HG03378 (cell line): ENCODE results near the gene ERGIC1.
"Not testable (repeated sequence)": the region's sequence is repeated elsewhere in the genome, so short reads cannot be mapped to it uniquely, and the experiment has no call there.

Experiments used
- ATAC-seq: cut with Tn5 transposase; IDR thresholded peaks from one replicate; pipeline ENCODE4 v1.9.1; 2021; ENCODE audit warnings: mild to moderate bottlenecking, moderate library complexity; ENCODE audit not compliant: unreplicated experiment

Gene ERGIC1

DNA sequence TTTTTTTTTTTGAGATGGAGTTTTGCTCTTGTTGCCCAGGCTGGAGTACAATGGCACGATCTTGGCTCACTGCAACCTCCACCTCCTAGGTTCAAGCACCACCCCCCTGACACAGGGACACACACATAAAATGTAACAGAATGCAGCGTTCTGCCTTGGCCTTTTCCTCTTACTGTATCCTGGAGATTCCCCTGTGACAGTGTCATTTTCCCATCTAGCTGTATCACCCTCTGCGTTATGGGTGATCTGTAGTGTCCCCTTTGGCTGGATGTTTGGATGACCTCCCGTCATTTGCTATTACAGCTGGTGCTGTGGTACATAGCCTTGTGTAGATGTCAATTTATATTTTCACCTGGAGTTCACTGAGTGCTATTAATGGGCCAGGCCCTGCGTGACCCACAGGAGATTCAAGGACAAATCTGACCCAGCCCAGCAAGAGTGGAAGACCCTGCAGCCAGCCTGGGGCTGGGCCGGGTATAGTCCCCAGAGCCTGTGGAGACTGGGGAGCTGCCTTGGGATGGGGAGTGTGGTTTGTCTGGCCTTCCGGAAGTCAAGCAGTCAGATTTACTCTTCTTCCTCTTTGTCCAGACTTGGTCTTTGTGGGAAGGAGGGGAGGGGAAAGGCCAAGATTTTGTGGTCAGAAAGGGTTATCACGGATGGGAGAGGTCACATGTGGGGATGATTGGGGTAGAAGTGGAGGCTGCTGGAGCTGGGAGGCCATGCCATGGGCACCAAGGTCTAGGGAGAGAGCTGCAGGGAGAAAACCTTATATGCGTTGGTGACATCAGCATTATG lies 43.6 kb downstream of the ERGIC1 start:
- ATAC-seq, result no peak

DNA sequence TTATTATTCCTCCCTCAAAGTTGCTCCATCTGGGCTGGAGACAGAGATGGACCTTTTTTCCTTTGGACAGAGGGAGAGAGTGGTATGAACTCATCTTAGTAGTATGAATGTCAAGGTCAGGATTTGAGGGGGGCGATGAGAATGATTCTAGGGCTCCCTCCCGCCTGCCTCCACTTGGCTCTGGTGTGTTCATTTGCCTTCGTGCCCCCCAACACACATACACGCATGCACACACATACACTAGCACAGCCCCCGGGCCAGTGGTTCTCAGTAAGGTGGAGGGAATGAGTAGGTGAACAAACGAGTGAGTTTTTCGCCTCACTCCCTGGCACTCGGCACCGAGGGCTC lies 44.5 kb downstream of the ERGIC1 start:
- no peak for ATAC-seq

DNA sequence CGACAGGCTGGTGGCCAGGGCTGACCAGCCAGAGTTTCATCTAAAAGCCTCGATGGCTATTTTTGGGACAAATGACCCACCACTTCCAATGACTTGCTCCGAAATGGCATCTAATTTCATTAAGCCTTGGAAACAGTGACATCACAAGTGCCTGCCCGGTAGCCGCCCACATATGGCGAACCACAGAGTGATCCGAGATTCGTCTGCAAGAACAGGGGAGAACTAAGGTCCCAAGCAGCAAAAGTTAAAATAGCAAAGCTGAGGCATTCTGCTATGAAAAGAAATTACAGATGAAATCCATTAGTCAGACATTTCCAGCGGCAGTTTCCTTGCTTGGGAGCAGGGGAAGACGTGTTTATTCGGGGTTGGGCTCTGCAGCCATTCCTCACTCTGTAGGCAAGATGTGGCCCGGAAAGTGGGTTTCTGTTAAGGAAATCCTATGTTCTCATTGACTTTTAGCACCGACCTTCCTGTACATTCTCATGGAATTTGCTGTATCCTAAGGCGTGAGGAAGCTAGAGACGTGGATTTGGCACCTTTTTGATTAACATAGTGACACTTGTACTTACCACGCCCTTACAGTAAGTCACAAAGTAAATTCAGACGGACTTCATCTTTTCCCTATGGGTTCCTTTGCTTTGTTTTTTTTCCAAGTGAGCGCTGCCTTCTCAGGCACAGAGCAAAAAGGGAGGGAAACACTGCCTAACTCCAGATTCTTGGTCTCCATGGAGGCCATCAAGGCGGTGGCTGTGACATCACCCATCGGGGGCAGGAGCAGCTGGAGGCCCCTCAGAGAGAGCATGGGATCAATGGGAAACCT lies 45.1 kb downstream of the ERGIC1 start:
- ATAC-seq, result no peak

DNA sequence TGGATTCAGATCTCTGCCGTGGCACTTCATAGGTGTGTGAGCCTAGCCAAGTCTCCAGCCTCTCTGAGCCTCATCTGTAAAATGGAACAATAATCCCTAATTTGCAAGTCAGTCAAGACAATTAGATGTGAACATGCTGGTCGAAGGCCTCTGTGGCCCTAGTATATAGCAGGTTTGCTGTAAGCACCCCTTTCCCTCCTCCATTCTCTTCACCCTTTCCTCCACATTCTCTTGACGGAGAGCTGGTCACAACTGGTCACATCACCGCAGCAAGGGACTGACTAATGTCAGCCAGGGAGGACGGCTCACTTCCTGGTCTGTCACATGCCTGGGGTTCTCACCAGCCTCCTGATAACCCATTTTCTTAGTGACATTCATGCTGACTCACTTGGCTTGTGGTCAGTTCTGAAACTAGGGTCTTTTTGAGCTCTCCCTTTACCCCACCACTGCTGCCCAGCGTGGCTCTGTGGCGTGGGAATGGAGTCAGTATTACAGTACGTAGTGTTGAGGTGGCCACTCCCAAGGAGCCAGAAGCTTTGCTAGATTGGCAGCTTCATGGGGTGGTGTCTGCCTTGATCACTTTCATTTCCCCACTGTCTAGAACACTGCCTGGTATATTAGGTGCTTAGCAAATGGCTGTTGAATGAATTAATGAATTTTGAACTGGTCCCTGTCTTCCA lies 47.8 kb downstream of the ERGIC1 start:
- ATAC-seq, result peak; percentile 76

DNA sequence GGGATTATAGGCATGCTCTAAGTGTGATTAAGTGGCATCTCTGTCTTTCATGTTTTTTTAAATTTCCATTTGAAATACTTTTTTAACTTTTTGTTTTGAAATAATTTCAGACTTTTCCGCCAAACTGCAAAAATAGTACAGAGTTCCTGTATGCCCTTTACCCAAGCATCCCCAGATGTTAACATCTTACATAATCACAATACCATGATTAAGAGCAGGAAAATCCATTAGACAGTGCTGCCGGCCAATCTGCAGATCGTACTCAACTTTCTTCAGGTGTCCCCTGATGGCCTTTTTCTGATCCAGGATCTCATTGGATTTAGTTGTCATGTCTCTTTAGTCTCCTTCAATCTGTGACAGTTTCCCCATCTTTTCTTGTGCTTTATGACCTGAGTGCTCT lies 49.0 kb downstream of the ERGIC1 start:
- ATAC-seq, result no peak

DNA sequence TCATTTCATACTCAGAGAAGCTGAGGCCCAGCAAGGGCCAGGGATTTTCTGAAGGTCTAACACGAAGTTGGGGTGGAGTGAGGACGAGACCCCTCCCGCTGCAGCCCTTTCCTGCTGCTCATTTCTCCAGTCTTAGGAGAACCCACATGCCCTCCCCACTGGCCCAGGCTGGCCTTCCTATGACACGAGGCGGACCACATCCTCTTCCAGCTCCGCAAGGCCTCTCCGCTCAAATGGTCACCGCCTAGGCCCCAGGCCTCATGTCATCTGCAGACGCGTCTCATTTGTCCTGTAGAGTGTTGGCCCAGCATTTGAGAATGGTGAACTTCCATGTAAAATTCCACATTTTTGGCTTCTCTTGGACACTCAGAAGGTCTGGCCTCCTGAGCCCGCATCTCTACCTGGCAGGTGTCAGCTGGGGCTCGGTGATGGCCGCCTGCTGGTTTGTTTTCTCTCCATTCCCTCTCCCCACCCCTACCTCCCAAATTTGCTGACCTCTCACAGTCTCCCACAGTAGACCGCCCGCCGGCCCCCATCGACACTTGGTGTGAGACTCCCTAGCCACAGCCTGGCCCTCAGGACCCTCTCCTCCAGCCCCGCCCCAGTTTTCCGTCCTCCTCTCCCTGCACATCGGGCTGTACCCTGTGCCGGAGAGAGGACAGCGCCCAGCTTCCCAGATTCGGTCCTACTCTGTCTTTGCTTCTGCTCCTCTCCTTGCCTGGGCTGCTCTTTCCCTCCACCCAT lies 51.7 kb downstream of the ERGIC1 start:
- ATAC-seq, result no peak

DNA sequence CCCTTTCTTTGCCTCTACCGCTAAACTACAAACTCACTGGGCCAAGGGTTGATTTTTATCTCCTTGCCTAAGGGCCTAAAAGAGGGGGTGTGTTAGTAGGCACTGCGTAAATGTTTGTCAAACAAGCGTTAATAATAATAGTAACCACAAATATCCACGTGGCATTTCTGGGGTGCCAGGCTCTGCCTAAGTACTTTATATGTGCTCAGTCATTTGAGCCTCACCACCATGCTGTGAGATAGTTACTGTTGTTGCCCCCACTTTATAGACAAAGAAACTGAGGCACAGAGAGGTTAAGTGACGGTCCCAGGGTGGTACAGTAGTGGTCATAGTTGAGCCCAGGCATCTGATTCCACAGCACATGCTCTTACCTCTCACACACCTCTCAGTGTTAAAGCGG lies 52.4 kb downstream of the ERGIC1 start:
- ATAC-seq, result no peak

DNA sequence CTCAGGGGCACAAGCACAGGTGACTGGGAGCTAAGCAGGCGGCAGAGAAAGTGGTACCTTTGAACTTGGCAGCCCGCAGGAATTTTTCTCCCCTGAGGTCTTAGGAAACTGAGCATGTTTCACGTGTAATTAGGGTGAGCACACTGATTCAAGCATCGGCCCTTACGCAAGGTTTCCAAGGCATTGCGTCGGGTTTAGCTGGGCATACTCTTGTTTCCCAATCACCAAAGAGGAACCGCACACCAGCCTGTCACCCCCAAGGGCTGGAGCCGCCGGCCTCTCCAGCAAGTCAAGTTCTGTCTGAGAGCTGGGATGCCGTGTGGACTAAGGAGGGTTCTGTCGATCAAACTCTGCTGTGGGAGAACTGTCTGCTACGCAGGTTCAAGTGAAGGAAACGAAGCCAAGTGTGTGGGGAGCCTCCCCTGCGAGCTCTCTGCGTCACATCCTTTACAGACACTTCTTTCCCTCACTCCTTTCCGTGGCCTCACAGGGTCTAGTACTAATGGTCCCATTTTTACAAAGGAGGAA lies 53.0 kb downstream of the ERGIC1 start:
- ATAC-seq, result no peak

DNA sequence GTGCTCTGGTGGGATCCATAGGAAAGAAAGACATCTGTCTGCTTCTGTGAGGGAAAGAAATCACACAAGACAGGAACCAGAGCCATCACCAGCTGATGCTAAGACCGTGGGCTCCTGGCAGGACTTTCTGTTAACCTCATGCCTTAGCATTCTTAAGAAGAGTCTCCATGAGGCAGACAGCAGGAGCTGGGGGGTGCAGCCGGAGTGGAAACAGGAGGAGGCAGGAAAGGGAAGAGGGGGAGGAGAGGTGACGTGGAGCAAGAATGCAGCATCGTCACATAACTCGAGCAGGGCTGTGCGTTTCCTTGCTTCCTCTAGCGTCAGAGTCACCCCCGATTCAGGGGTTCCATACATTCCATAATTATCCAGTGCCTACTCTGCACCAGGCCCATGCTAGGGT lies 53.6 kb downstream of the ERGIC1 start:
- ATAC-seq, result no peak

DNA sequence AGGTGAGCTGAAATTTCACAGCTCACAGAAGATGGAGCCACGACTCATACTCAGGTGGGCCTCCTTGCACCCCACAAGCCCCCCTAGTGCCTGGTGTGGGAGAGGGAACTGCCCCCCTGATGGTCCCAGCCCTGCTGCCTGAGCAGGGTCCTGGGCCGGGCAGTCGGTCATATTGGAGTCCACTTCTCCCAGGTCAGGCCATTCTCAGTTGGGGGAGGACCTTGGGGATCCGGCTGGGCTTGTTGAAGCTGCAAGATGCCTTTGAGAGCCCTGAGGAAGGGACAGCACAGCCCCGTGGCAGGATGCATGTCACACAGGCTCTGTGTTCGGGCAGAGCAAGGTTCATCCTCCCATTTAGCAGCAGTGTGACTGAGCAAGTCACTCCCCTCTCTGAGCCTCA lies 56.6 kb downstream of the ERGIC1 start:
- no peak for ATAC-seq

DNA sequence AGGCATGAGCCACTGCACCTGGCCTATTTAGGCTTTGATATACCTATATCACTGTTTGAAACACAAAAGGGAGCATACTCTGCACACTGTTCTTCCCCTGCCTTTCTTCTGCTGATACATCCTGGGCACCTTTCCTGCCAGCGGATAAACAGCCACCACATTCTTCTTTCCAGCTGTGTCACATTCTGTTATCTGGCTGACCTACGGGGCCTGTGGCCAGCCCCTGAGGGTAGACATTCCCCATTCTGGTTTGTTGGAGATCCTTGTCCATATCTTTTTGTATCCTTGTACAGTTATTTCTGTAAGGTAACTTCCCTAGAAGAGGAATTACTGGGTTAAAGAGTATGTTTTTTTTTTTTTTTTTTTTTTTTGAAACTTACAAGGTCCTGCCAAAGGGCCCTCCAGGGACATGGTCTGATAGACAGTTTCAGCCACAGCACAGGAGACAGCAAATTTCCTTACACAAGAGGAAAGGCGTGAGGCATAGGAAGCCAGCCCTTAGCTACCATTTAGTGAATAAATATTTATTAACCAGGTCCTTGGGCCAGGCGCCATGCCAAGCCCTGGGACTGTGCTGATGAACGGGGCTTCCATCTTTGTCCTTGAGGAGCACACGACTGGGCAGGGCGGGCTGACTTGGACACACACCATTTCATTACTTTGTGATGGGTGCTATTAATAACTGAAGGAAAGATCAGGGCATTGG lies 57.8 kb downstream of the ERGIC1 start:
- no peak for ATAC-seq

DNA sequence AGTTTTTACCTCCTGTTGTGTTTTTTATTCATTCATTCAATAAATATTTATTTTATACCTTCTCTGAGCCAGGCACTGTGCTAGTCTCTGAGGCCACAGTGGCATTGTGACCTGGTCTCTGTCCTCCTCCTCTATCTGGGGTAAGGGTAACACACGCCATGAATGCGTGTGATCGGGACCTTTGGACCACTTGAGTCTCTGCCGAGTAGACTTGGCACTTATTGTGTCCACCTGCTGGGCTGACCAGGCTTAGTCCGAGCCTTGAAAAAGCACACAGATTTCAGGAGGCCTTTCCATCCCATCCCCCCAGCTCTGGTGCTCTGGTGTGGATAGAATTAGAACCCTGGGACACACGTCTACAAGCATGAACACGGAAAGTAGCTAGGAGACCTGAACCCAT lies 58.7 kb downstream of the ERGIC1 start:
- ATAC-seq, result no peak

DNA sequence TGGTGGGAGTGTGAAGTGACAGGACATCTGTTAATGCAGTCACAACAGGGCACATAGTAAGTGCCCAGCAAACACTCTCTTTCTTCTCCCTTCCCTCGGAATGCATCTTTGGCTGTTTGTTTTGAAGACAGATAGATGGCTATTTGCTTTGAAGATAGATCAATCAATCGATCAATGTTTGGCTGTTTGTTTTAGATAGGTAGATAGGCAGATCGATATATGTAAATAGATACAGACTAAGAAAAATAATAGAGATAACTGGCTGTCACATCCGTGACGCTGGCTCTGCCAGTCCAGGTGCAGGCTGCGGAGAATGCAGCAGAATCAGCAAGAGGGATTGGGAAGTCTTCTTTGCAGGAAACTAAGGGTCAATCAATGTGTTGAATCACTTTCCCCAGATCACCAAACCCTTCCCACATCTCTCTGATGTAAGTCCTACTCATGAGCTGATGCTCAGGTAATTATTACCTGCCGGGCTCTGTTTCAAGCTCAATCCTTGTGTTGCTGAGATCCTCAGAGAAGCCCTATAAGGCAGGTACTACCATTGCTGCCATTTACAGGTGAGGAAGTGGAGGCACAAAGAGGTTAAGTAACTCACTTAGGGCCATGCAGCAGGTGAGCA lies 60.8 kb downstream of the ERGIC1 start:
- ATAC-seq, result no peak

DNA sequence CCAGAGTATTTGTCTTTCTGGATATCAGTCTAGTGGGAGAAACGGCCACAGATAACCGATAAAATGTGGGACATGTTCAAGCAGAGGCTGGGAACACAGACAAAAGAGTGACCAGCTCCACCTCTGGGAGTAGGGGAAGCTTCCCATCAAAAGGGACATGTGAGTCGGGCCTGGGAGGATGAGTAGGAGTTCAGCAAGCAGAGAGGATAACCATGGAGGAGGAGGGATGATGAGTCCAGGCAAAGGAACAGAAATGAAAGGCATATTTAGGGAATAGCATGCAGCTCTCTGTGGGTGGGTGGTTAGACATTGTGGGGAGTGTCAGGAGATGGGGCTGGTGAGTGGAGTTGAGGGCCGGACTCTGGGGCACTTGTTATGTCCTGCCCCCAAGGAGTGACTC lies 61.5 kb downstream of the ERGIC1 start:
- ATAC-seq, result no peak

DNA sequence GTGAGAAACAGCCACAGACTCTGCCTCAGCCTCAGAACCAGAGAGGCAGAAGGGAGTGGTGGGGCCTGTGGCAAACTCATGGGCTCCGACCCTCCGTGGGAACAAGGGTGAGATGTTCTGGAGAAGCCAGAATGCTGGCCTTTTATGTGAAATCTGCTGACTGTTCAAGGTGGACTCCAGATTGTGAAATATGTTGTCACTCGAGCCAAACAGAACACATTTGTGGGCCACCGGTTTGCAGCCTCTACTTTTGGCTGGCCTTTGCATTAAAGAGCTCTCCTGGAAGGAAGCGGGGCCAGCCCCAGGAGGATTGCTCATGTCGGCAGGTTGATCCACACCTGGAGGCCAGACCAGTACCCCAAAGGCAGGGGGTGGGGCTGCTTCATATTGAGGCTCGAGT lies 62.4 kb downstream of the ERGIC1 start:
- ATAC-seq, result no peak

DNA sequence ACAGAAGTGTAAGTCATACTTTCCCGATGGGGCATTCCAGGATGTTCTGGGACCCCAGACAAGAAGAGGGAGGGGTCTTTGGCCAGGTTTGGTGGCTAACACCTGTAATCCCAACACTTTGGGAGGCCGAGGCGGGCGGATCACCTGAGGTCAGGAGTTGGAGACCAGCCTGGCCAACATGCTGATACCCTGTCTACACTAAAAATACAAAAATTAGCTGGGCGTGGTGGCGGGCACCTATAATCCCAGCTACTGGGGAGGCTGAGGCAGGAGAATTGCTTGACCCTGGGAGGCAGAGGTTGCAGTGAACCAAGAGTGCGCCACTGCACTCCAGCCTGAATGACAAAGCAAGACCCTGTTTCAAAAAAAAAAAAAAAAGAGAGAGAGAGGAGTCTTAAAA lies 63.0 kb downstream of the ERGIC1 start:
- not testable (repeated sequence) for ATAC-seq

DNA sequence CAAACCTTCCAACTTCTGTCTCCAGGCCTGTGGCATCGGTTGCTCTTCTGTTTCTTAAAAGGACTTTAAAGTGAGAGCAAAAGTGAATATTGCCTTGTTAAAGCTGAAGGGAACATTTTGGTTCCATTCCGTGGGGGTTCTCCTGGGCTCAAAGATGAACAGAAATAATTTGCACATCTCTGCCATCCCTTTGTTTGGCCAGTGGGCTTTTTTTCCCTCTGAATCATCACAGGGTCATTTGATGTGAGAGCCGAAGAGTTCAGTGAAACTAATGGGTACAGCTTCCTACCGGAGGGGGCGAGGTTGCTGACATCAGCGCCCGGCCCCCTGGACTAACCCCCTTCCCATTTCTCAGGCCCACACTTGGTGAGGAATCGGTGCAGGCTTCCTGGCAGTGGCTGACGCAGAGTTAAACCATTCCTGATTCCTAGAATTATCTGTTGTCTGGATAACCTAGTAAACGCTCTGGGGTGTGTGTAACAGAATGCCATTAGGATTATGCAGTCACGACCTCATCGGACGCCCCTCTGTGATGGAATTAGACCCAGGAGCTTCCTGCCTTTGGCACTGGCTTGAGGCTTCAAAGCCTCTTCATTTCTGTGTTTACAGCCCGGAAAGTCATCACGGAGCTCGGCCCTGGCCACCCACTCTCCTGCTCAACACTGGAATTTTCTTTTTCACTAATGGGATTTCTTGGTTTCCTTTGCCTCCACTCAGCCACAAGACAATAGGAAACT lies 63.6 kb downstream of the ERGIC1 start:
- no peak for ATAC-seq

DNA sequence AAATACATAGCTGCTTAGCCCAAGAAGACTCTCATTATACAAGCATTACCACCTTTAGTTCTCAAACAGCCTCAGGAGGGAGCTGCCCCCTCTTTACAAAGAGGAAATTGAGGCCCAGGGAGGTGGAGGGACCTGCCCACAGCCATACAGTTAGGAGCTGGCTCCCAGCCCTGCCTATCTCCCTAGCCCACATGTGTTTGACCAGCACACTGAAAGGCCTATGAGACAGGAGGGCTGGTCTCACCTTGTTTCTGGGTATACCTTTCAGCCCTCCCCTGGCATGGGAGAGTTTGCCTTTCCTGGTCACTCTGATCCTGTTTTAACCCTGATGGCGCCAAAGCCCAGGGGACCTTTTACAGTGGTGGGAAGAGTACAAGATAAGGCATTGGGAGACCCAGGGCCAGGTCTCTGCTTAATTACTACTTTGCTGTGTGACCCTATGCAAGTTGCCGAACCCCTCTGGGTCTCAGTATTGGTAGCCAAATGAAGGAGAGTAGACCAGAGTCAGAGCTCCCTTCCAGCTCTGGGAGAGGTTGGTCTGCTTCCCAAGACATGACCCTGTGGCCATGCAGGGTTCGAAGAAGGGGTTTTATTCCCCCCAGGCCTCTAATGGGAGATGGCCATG lies 64.3 kb downstream of the ERGIC1 start:
- ATAC-seq, result no peak
